CD14-positive monocyte (primary cell): Measurements from ENCODE around the gene PECR. TPM values are rescaled to one million over a fixed set of nuclear protein-coding genes. Genes with fewer than 3 reads are reported as not detected.

ENCODE experiments used
- DNase-seq, 3 donors: peaks; one replicate each; pipeline ENCODE4 v3.0.0-alpha.2; 2011 to 2022
- H2AFZ ChIP-seq: 2 replicates; pipeline ENCODE4 v1.6.0; 2012; ENCODE audit warnings: mild to moderate bottlenecking, low read depth, low read length, inconsistent platforms; ENCODE audit not compliant: insufficient read depth, poor library complexity, severe bottlenecking
- H3K27ac ChIP-seq, 2 donors: 1 replicate in 1 of 2; 2 replicates in 1 of 2; pipeline ENCODE4 v1.5.1; 2012 to 2013; ENCODE audit warnings: low read length in 2 of 2, control low read depth in 1 of 2, inconsistent platforms in 1 of 2, low read depth in 1 of 2, mild to moderate bottlenecking in 1 of 2
- H3K27me3 ChIP-seq, 2 donors: one replicate each; pipeline versions ENCODE4 v1.6.0 to v1.6.1; 2011 to 2013; ENCODE audit warnings: low read length in 2 of 2; ENCODE audit not compliant: control insufficient read depth in 2 of 2, insufficient read depth in 2 of 2
- H3K36me3 ChIP-seq, 2 donors: replicated peaks in 1 of 2; 1 replicate in 1 of 2; 2 replicates in 1 of 2; pipeline versions ENCODE4 v1.5.1 to v1.6.1; 2012 to 2013; ENCODE audit warnings: low read length in 2 of 2, control low read depth in 1 of 2, inconsistent platforms in 1 of 2, mild to moderate bottlenecking in 1 of 2; ENCODE audit not compliant: insufficient read depth in 2 of 2, control insufficient read depth in 1 of 2
- H3K4me1 ChIP-seq, 2 donors: 1 replicate in 1 of 2; 2 replicates in 1 of 2; pipeline versions ENCODE4 v1.5.1 to v1.6.1; 2012 to 2013; ENCODE audit warnings: low read length in 2 of 2, control low read depth in 1 of 2, inconsistent platforms in 1 of 2, mild to moderate bottlenecking in 1 of 2, moderate library complexity in 1 of 2; ENCODE audit not compliant: insufficient read depth in 2 of 2, control insufficient read depth in 1 of 2
- H3K4me2 ChIP-seq: replicated peaks from 2 replicates; pipeline ENCODE3; 2012; ENCODE audit warnings: low read length, moderate library complexity, mild to moderate bottlenecking; ENCODE audit not compliant: poor library complexity, severe bottlenecking; ENCODE audit errors: extremely low read depth
- H3K4me3 ChIP-seq, 3 experiments: fragments of 200-600 bp in 1 of 3; sonication (generic) in 1 of 3; replicated peaks in 1 of 3; 1 replicate in 2 of 3; 2 replicates in 1 of 3; pipeline ENCODE4 v1.5.1; 2011 to 2013; ENCODE audit warnings: low read length in 3 of 3, mild to moderate bottlenecking in 3 of 3, control low read depth in 2 of 3, low read depth in 2 of 3, inconsistent platforms in 1 of 3, moderate library complexity in 1 of 3
- H3K79me2 ChIP-seq: 2 replicates; pipeline ENCODE4 v1.6.0; 2012; ENCODE audit warnings: mild to moderate bottlenecking, control low read depth, inconsistent platforms, low read length, moderate library complexity; ENCODE audit not compliant: insufficient read depth
- H3K9ac ChIP-seq: 2 replicates; pipeline ENCODE4 v1.6.0; 2017; ENCODE audit warnings: low read length, mild to moderate bottlenecking; ENCODE audit not compliant: insufficient read depth, poor library complexity, severe bottlenecking
- H3K9me3 ChIP-seq, 2 donors: replicated peaks in 1 of 2; 1 replicate in 1 of 2; 2 replicates in 1 of 2; pipeline versions ENCODE4 v1.5.1 to v1.6.1; 2012 to 2013; ENCODE audit warnings: low read length in 2 of 2, control low read depth in 1 of 2; ENCODE audit not compliant: control insufficient read depth in 1 of 2, insufficient read depth in 1 of 2
- H4K20me1 ChIP-seq: 2 replicates; pipeline ENCODE4 v1.6.0; 2012; ENCODE audit warnings: mild to moderate bottlenecking, low read length, control low read depth, moderate library complexity; ENCODE audit not compliant: insufficient read depth
- H3K27ac Mint-ChIP-seq, 7 donors: one replicate each; pipeline ENCODE4 v1.8.0; 2020; ENCODE audit warnings: mild to moderate bottlenecking in 7 of 7, mixed read lengths in 7 of 7, moderate library complexity in 6 of 7, inconsistent platforms in 2 of 7
- H3K27me3 Mint-ChIP-seq, 3 donors: one replicate each; pipeline ENCODE4 v1.8.0; 2021 to 2022; ENCODE audit warnings: low read depth in 3 of 3, mild to moderate bottlenecking in 3 of 3, mixed read lengths in 3 of 3, moderate library complexity in 3 of 3, inconsistent platforms in 1 of 3
- H3K36me3 Mint-ChIP-seq, 2 donors: one replicate each; pipeline ENCODE4 v1.8.0; 2020; ENCODE audit warnings: mixed read lengths in 2 of 2, inconsistent platforms in 1 of 2, mild to moderate bottlenecking in 1 of 2
- H3K4me1 Mint-ChIP-seq: one replicate; pipeline ENCODE4 v1.8.0; 2020; ENCODE audit warnings: mild to moderate bottlenecking, mixed read lengths
- H3K4me3 Mint-ChIP-seq, 2 donors: one replicate each; pipeline ENCODE4 v1.8.0; 2020; ENCODE audit warnings: mild to moderate bottlenecking in 2 of 2, mixed read lengths in 2 of 2, moderate library complexity in 1 of 2
- H3K9me3 Mint-ChIP-seq, 7 donors: one replicate each; pipeline ENCODE4 v1.8.0; 2020 to 2022; ENCODE audit warnings: mixed read lengths in 7 of 7, mild to moderate bottlenecking in 6 of 7, moderate library complexity in 6 of 7, inconsistent platforms in 2 of 7
- WGBS: methylation state at CpG from one replicate; pipeline ENCODE4 v1.1.5; 2013; ENCODE audit warnings: missing lambda C conversion rate; ENCODE audit not compliant: insufficient coverage; 5-methylcytosine and 5-hydroxymethylcytosine counted together
- intact Hi-C, 2 donors: fragments of 100-400 bp; cut with micrococcal nuclease; formaldehyde crosslinking; loops; one replicate each; pipeline versions ENCODE4 v1.15.0 to v1.15.1; 2023
- polyA plus RNA-seq, 3 donors: library from polyadenylated mRNA; depleted of rRNA in 1 of 3; unstranded in 2 of 3; stranded (reverse) in 1 of 3; fragments of 300-500 nt in 2 of 3; fragments of >200 nt in 1 of 3; fragmentation: Illumina TruSeq in 2 of 3; gene quantifications; 1 replicate in 2 of 3; 2 replicates in 1 of 3; pipeline ENCODE4 v1.2.3, GENCODE V29; 2012 to 2021
- TF ChIP-seq, protein P1 (sequence below): fragments of 200-600 bp; IDR thresholded peaks from one replicate; pipeline ENCODE4 v1.8.0; 2022; ENCODE audit warnings: antibody characterized with exemption, mild to moderate bottlenecking

Gene PECR
- polyA plus RNA-seq, 3 donors: 7.4 to 16.9 (median 12.3) TPM

GRCh38 chr2:216023055-216023648 lies 58.5 kb downstream of the PECR start:
- H3K27ac Mint-ChIP-seq: peak overlapping the region in 1 of 7 donors; percentile 38
- no peak overlapping the region for H3K4me2 ChIP-seq
- H3K4me3 Mint-ChIP-seq: no peak overlapping the region
- no peaks in the 10 kb centered on the region for H4K20me1 ChIP-seq
- H3K9me3 Mint-ChIP-seq: peaks cover 0 to 5% (median 0%) of the 10 kb centered on the region in 7 donors
- peak in 2 of 3 donors; percentile 19 to 23 for DNase-seq
- 22% methylated on average over 3 of the region's 3 CpGs for WGBS
- intact Hi-C loops: no loop called here
- no peaks in the 10 kb centered on the region for H3K79me2 ChIP-seq
- H3K27ac ChIP-seq: no peak overlapping the region
- peaks cover 0 to 3% (median 0%) of the 10 kb centered on the region in 3 donors for H3K27me3 Mint-ChIP-seq
- H3K27me3 ChIP-seq: no peaks in the 10 kb centered on the region
- peaks cover 14% of the 10 kb centered on the region in 2 donors for H3K36me3 Mint-ChIP-seq
- H3K4me3 ChIP-seq: no peak overlapping the region
- no peaks in the 10 kb centered on the region for H3K36me3 ChIP-seq
- no peaks in the 10 kb centered on the region for H3K4me1 Mint-ChIP-seq
- H2AFZ ChIP-seq: no peak overlapping the region
- no peaks in the 10 kb centered on the region for H3K9me3 ChIP-seq
- TF ChIP-seq, protein P1, sequence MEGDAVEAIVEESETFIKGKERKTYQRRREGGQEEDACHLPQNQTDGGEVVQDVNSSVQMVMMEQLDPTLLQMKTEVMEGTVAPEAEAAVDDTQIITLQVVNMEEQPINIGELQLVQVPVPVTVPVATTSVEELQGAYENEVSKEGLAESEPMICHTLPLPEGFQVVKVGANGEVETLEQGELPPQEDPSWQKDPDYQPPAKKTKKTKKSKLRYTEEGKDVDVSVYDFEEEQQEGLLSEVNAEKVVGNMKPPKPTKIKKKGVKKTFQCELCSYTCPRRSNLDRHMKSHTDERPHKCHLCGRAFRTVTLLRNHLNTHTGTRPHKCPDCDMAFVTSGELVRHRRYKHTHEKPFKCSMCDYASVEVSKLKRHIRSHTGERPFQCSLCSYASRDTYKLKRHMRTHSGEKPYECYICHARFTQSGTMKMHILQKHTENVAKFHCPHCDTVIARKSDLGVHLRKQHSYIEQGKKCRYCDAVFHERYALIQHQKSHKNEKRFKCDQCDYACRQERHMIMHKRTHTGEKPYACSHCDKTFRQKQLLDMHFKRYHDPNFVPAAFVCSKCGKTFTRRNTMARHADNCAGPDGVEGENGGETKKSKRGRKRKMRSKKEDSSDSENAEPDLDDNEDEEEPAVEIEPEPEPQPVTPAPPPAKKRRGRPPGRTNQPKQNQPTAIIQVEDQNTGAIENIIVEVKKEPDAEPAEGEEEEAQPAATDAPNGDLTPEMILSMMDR: peak; percentile 75
- no peak overlapping the region for H3K9ac ChIP-seq
- H3K4me1 ChIP-seq: no peaks in the 10 kb centered on the region

DNA sequence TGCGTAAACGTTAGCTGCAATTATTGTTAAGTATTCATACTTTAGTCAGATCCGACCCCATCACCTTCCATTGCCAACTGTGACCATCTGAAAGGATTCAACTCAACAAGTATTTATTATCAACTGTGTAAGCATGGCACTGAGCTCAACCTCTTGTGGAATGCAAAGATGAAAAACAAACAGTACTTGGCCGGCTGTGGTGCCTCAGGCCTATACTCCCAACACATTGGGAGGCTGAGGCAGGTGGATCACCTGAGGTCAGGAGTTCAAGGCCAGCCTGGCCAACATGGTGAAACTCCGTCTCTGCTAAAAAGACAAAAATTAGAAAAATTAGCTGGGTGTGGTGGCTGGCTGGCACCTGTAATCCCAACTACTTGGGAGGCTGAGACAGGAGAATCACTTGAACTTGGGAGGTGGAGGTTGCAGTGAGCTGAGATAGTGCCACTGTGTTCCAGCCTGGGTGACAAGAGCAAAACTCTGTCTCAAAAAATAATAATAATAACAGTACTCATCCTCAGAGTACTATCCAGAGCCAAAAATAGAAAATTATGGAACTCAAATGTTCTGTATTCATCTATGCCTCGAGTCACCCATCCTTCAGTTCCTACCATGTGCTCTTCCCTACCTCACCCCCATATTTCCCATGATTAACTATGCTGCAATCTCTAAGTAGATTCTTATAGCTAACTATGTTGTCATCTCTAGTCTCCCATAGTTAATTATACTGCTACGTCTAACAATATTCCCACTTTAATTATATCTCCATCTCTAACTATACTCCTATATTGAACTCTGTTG lies 59.6 kb downstream of the PECR start:
- intact Hi-C loops: no loop called here
- no peaks in the 10 kb centered on the region for H3K79me2 ChIP-seq

More for the DNA sequence above, 59.6 kb downstream of the PECR start:
- Histone ChIP-seq H3K4me2 (no peak overlapping the region), H2AFZ (no peak overlapping the region), H3K27me3 (no peaks in the 10 kb centered on the region), H4K20me1 (no peaks in the 10 kb centered on the region), H3K36me3 (no peaks in the 10 kb centered on the region), H3K9me3 (no peaks in the 10 kb centered on the region), H3K4me1 (no peaks in the 10 kb centered on the region), H3K4me3 (no peak overlapping the region), H3K27ac (no peak overlapping the region), H3K9ac (no peak overlapping the region)
- Mint-ChIP-seq H3K9me3 (peaks cover 0 to 5% (median 0%) of the 10 kb centered on the region in 7 donors), H3K27me3 (peaks cover 0 to 1% (median 0%) of the 10 kb centered on the region in 3 donors), H3K27ac (peak overlapping the region in 1 of 7 donors; percentile 50), H3K4me1 (no peaks in the 10 kb centered on the region), H3K4me3 (no peak overlapping the region), H3K36me3 (peaks cover 9 to 12% of the 10 kb centered on the region in 2 donors)
- WGBS: 93% methylated on average over 3 of the region's 7 CpGs
- no peak for DNase-seq
- TF ChIP-seq, protein P1: no peak
